Measurements from ENCODE around the gene LHX1. TPM values are rescaled to one million over a fixed set of nuclear protein-coding genes. Genes with fewer than 3 reads are reported as not detected.

Gene LHX1
- total RNA-seq, 2 donors from 2014 or later = not detected

- H3K27me3 ChIP-seq = peaks cover 100% of the 10 kb centered on the region
- no peak overlapping the region for H3K9ac ChIP-seq (ENCODE audit: low read depth in 2 of 2, low read length in 2 of 2)
- no peak overlapping the region for H3K4me3 ChIP-seq
- DNase-seq = no peak
- no peak for TF ChIP-seq CTCF (IDR thresholded peaks at IDR 0.05)
- intact Hi-C loops (cut with DNase I) = no loop called here
- peaks cover 43% of the 10 kb centered on the region for H3K4me1 ChIP-seq
- H3K36me3 ChIP-seq = no peaks in the 10 kb centered on the region
- no peak overlapping the region for H3K27ac ChIP-seq
- H3K9me3 ChIP-seq = no peaks in the 10 kb centered on the region
Measured at GRCh38 chr17:36938566-36939051, 1.3 kb downstream of the LHX1 start.

- DNase-seq = no peak
- no peak overlapping the region for H3K27ac ChIP-seq
- H3K4me3 ChIP-seq = no peak overlapping the region
- no peaks in the 10 kb centered on the region for H3K9me3 ChIP-seq
- intact Hi-C loops (cut with DNase I) = no loop called here
- H3K9ac ChIP-seq (ENCODE audit: low read depth in 2 of 2, low read length in 2 of 2) = no peak overlapping the region
- TF ChIP-seq CTCF (IDR thresholded peaks at IDR 0.05) = no peak
- no peaks in the 10 kb centered on the region for H3K36me3 ChIP-seq
- peaks cover 100% of the 10 kb centered on the region for H3K27me3 ChIP-seq
- peaks cover 42% of the 10 kb centered on the region for H3K4me1 ChIP-seq
Measured at GRCh38 chr17:36939052-36939801, 2.0 kb downstream of the LHX1 start.

GRCh38 chr17:36939802-36940312, 2.6 kb downstream of the LHX1 start:
- Histone ChIP-seq H3K9ac (ENCODE audit: low read depth in 2 of 2, low read length in 2 of 2) (no peak overlapping the region), H3K27me3 (peaks cover 100% of the 10 kb centered on the region), H3K27ac (no peak overlapping the region), H3K9me3 (no peaks in the 10 kb centered on the region), H3K36me3 (no peaks in the 10 kb centered on the region), H3K4me3 (no peak overlapping the region), H3K4me1 (peaks cover 36% of the 10 kb centered on the region)
- intact Hi-C loops (cut with DNase I) = no loop called here
- TF ChIP-seq CTCF (IDR thresholded peaks at IDR 0.05) = no peak
- DNase-seq = no peak

GRCh38 chr17:36940313-36941264, 3.3 kb downstream of the LHX1 start:
- Histone ChIP-seq H3K4me3 (no peak overlapping the region), H3K36me3 (no peaks in the 10 kb centered on the region), H3K27ac (no peak overlapping the region), H3K9me3 (no peaks in the 10 kb centered on the region), H3K4me1 (peaks cover 29% of the 10 kb centered on the region), H3K9ac (ENCODE audit: low read depth in 2 of 2, low read length in 2 of 2) (no peak overlapping the region), H3K27me3 (peaks cover 100% of the 10 kb centered on the region)
- intact Hi-C loops (cut with DNase I) = no loop called here
- TF ChIP-seq CTCF (IDR thresholded peaks at IDR 0.05) = no peak
- no peak for DNase-seq

- TF ChIP-seq CTCF (IDR thresholded peaks at IDR 0.05) = no peak
- intact Hi-C loops (cut with DNase I) = no loop called here
- Histone ChIP-seq H3K36me3 (no peaks in the 10 kb centered on the region), H3K9me3 (no peaks in the 10 kb centered on the region), H3K4me3 (no peak overlapping the region), H3K27ac (no peak overlapping the region), H3K27me3 (peaks cover 100% of the 10 kb centered on the region), H3K9ac (ENCODE audit: low read depth in 2 of 2, low read length in 2 of 2) (no peak overlapping the region), H3K4me1 (peaks cover 22% of the 10 kb centered on the region)
- no peak for DNase-seq
Measured at GRCh38 chr17:36941265-36942010, 4.2 kb downstream of the LHX1 start.

Data from colonic mucosa (tissue), 4 donors.